Neutrophil (primary cell): Measurements from ENCODE around the gene GRHL3.

Source experiments
- H3K27ac ChIP-seq: fragments of 200-600 bp; sonication (generic); 2 replicates; pipeline ENCODE4 v1.5.1; 2016; ENCODE audit warnings: mild to moderate bottlenecking, moderate library complexity
- H3K27me3 ChIP-seq: fragments of 200-600 bp; sonication (generic); 2 replicates; pipeline ENCODE4 v1.6.0; 2016; ENCODE audit warnings: mild to moderate bottlenecking
- H3K36me3 ChIP-seq: fragments of 200-600 bp; sonication (generic); 2 replicates; pipeline ENCODE4 v1.5.1; 2017
- H3K4me1 ChIP-seq, 2 experiments: fragments of 200-600 bp in 1 of 2; sonication (generic) in 1 of 2; 1 replicate in 1 of 2; 2 replicates in 1 of 2; pipeline versions ENCODE4 v1.5.1 to v1.6.1; 2013 to 2016; ENCODE audit warnings: low read depth in 1 of 2, low read length in 1 of 2, mild to moderate bottlenecking in 1 of 2, moderate library complexity in 1 of 2; ENCODE audit not compliant: control insufficient read depth in 1 of 2, insufficient read depth in 1 of 2
- H3K4me3 ChIP-seq, 2 experiments: fragments of 200-600 bp in 1 of 2; sonication (generic) in 1 of 2; 1 replicate in 1 of 2; 2 replicates in 1 of 2; pipeline ENCODE4 v1.5.1; 2013 to 2016; ENCODE audit warnings: low read depth in 1 of 2, low read length in 1 of 2, mild to moderate bottlenecking in 1 of 2, moderate library complexity in 1 of 2
- H3K9me3 ChIP-seq: fragments of 200-600 bp; sonication (generic); 2 replicates; pipeline ENCODE4 v1.5.1; 2016
- CTCF ChIP-seq: fragments of 200-600 bp; sonication (generic); IDR thresholded peaks from 2 replicates; pipeline ENCODE4 v1.5.1; 2016; ENCODE audit warnings: antibody characterized with exemption

The GRHL3 gene

GRCh38 chr1:24289937-24290595 lies 29.1 kb upstream of the GRHL3 start:
- TF ChIP-seq CTCF, result no peak
- Histone ChIP-seq H3K27me3 (no peaks in the 10 kb centered on the region), H3K4me3 (no peak overlapping the region), H3K9me3 (no peaks in the 10 kb centered on the region), H3K4me1 (peaks cover 0 to 10% of the 10 kb centered on the region in 2 experiments), H3K36me3 (no peaks in the 10 kb centered on the region), H3K27ac (no peak overlapping the region)

DNA sequence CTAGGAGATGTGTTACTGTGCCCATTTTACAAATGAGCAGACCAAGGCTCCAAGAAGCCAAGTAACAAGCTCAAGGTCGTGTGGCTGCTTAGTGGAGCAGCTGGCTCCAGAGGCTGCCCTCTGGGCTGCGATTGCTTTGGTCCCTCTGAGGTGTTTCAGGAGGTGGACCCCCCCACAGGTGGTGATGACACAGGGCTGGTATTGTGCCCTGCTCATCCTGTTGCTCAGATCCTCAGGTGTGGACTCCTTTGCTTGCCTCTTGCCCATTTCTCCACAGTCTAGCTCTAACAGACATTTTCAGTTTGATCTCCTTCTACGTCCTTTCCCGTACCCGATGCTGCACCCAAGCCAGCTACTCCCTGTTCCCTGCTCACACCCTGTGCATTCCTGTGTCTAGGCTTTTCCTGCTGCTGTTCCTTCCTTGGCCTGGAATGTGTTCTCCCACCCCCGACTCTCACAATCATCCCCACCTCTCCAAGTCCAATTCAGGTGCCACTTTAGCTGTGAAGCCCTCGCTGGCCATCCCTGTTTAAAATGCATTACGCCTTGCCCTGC lies 28.1 kb upstream of the GRHL3 start:
- Histone ChIP-seq H3K36me3 (no peaks in the 10 kb centered on the region), H3K27me3 (no peaks in the 10 kb centered on the region), H3K27ac (no peak overlapping the region), H3K4me1 (peaks cover 0 to 16% of the 10 kb centered on the region in 2 experiments), H3K4me3 (no peak overlapping the region), H3K9me3 (no peaks in the 10 kb centered on the region)
- TF ChIP-seq CTCF, result no peak

- peaks cover 0 to 16% of the 10 kb centered on the region in 2 experiments for H3K4me1 ChIP-seq
- no peaks in the 10 kb centered on the region for H3K36me3 ChIP-seq
- no peaks in the 10 kb centered on the region for H3K9me3 ChIP-seq
- no peak for TF ChIP-seq CTCF
- no peak overlapping the region for H3K27ac ChIP-seq
- H3K4me3 ChIP-seq, result no peak overlapping the region
- H3K27me3 ChIP-seq, result no peaks in the 10 kb centered on the region
Measured at GRCh38 chr1:24292103-24292502, 27.1 kb upstream of the GRHL3 start.

- no peaks in the 10 kb centered on the region for H3K9me3 ChIP-seq
- peaks cover 0 to 16% of the 10 kb centered on the region in 2 experiments for H3K4me1 ChIP-seq
- no peak overlapping the region for H3K27ac ChIP-seq
- TF ChIP-seq CTCF, result no peak
- H3K27me3 ChIP-seq, result no peaks in the 10 kb centered on the region
- no peak overlapping the region for H3K4me3 ChIP-seq
- no peaks in the 10 kb centered on the region for H3K36me3 ChIP-seq
Measured at GRCh38 chr1:24292887-24293286, 26.3 kb upstream of the GRHL3 start.

DNA sequence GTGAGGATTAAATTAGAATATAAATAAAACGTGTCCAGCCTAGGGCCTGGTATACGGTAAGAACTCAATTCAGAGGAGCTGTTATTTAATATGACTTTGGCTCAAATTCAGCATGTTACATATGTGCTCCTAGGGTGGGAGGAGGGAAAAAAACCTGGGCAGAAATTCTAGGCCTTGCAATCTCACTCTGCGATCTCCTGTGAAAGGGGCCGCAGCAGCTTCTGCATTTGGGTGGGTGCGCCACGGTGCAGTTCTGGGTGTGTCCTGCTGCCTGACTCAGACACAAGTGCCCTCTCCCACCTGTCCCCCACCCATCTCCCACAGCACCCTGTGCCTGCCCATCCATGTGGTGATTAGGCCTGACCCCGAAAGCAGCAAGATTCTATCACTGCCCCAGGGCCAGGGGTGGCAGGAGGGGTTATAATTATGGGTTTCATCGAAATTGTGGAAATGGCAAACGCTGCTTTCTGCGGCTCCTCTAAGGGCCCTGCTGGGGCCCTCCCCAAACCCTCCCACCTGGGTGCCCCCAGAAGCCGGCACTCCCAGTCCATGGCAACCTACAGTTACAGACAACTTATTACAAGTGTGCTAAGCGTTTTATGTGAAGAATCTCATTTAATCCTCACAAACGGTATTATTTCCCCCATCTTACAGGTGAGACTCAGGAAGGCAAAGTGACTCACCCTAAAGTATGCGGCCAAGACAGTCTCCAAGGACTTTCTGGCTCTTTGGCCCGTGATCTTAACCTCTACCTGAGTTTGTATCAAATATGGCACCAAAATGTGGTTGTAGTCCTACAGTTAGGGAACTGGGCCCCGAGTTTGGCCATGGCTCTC lies 25.5 kb upstream of the GRHL3 start:
- no peak for TF ChIP-seq CTCF
- H3K4me1 ChIP-seq, result peaks cover 0 to 16% of the 10 kb centered on the region in 2 experiments
- H3K36me3 ChIP-seq, result no peaks in the 10 kb centered on the region
- no peak overlapping the region for H3K27ac ChIP-seq
- H3K9me3 ChIP-seq, result no peaks in the 10 kb centered on the region
- no peaks in the 10 kb centered on the region for H3K27me3 ChIP-seq
- no peak overlapping the region for H3K4me3 ChIP-seq
